ENCODE data around the gene IMMT.

- TF ChIP-seq, protein P1, sequence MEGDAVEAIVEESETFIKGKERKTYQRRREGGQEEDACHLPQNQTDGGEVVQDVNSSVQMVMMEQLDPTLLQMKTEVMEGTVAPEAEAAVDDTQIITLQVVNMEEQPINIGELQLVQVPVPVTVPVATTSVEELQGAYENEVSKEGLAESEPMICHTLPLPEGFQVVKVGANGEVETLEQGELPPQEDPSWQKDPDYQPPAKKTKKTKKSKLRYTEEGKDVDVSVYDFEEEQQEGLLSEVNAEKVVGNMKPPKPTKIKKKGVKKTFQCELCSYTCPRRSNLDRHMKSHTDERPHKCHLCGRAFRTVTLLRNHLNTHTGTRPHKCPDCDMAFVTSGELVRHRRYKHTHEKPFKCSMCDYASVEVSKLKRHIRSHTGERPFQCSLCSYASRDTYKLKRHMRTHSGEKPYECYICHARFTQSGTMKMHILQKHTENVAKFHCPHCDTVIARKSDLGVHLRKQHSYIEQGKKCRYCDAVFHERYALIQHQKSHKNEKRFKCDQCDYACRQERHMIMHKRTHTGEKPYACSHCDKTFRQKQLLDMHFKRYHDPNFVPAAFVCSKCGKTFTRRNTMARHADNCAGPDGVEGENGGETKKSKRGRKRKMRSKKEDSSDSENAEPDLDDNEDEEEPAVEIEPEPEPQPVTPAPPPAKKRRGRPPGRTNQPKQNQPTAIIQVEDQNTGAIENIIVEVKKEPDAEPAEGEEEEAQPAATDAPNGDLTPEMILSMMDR (IDR thresholded peaks at IDR 0.05; ENCODE audit: insufficient read depth, low read depth, low read length), result no peak
- TF ChIP-seq EZH2 (IDR thresholded peaks at IDR 0.05; ENCODE audit: insufficient read depth, low read length), result no peak
These were observed 6.5 kb upstream of the IMMT start for GRCh38 chr2:86201671-86202335.

All from astrocyte (in vitro differentiated cells and primary cell).